ENCODE measurements around the gene CARD19.

DNA sequence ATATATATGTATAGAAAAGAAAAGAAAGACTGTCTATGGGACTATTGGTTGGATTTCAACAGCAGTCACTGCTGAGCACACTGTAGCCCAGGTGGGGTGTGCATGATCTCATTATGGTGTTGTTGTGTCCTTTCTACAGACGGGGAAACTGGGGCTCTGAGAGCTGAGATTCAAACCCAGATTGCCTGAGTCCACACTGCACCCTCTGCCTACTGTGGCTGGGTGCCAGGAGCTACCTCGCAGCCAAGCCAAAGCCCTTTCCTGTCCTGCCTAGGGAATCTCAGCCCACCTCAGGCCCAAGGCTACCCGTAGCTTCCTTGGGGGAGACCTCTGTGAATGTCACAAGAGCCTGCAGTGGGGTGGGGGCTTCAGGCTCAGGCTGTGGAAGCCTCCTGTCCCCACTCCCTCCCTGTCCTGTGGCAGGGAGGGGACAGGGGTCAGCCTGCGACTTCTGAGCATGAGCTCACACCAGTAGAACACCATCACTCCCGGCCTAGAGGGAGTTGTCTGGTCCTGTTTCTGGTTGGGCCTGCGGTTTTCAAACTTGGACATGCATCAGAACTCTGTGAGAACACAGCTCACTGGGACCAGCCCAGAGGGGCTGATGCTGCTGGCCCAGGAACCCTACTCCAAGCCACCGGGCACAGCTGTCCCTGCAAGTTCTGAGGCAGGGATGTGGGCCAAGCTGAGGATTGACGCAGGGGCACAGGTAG is 45.9 kb downstream of the CARD19 start:
- TF ChIP-seq, protein P1, sequence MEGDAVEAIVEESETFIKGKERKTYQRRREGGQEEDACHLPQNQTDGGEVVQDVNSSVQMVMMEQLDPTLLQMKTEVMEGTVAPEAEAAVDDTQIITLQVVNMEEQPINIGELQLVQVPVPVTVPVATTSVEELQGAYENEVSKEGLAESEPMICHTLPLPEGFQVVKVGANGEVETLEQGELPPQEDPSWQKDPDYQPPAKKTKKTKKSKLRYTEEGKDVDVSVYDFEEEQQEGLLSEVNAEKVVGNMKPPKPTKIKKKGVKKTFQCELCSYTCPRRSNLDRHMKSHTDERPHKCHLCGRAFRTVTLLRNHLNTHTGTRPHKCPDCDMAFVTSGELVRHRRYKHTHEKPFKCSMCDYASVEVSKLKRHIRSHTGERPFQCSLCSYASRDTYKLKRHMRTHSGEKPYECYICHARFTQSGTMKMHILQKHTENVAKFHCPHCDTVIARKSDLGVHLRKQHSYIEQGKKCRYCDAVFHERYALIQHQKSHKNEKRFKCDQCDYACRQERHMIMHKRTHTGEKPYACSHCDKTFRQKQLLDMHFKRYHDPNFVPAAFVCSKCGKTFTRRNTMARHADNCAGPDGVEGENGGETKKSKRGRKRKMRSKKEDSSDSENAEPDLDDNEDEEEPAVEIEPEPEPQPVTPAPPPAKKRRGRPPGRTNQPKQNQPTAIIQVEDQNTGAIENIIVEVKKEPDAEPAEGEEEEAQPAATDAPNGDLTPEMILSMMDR (IDR thresholded peaks at IDR 0.05): no peak
- no peak for TF ChIP-seq POLR2A (IDR thresholded peaks at IDR 0.05; ENCODE audit: low read depth)

All from esophagus muscularis mucosa (tissue), 3 donors.